ENCODE measurements around the gene STOML2. TPM values are rescaled to one million over a fixed set of nuclear protein-coding genes. Genes with fewer than 3 reads are reported as not detected.

STOML2 gene
- polyA plus RNA-seq, 6 donors from 2014 or later = 82.9 to 215 (median 95.8) TPM

GRCh38 chr9:35103660-35104191 is 795 bp upstream of the STOML2 start:
- H3K4me3 Mint-ChIP-seq = peak overlapping the region; percentile 85 to 98 (median 92)
- H3K9me3 Mint-ChIP-seq = no peaks in the 10 kb centered on the region
- no peak for DNase-seq
- H3K27ac Mint-ChIP-seq = peak overlapping the region; percentile 94 to 100 (median 98)
- ATAC-seq (ENCODE audit: low read depth in 2 of 2) = peak in 1 of 2 donors; percentile 8
- H3K36me3 Mint-ChIP-seq = peaks cover 7 to 12% of the 10 kb centered on the region in 2 donors
- H3K27me3 Mint-ChIP-seq = no peaks in the 10 kb centered on the region
- H3K4me1 Mint-ChIP-seq = peaks cover 21 to 36% (median 32%) of the 10 kb centered on the region in 3 donors

GRCh38 chr9:35102465-35102768 is 514 bp downstream of the STOML2 start:
- Mint-ChIP-seq H3K4me1 (peaks cover 27 to 36% (median 32%) of the 10 kb centered on the region in 3 donors), H3K36me3 (peaks cover 7 to 12% of the 10 kb centered on the region in 2 donors), H3K27me3 (no peaks in the 10 kb centered on the region), H3K9me3 (no peaks in the 10 kb centered on the region), H3K27ac (peak overlapping the region in 5 of 6 donors; percentile 94 to 100 (median 98)), H3K4me3 (peak overlapping the region; percentile 85 to 98 (median 92))
- DNase-seq = no peak
- ATAC-seq (ENCODE audit: low read depth in 2 of 2) = no peak

- peaks cover 7 to 13% of the 10 kb centered on the region in 2 donors for H3K36me3 Mint-ChIP-seq
- ATAC-seq (ENCODE audit: low read depth in 2 of 2) (no peak), DNase-seq (no peak)
- H3K4me1 Mint-ChIP-seq = peaks cover 33 to 60% (median 54%) of the 10 kb centered on the region in 3 donors
- H3K27ac Mint-ChIP-seq = peak overlapping the region in 3 of 6 donors; percentile 19 to 78 (median 32)
- H3K27me3 Mint-ChIP-seq = no peaks in the 10 kb centered on the region
- H3K9me3 Mint-ChIP-seq = no peaks in the 10 kb centered on the region
- peak overlapping the region in 7 of 8 donors; percentile 6 to 86 (median 49) for H3K4me3 Mint-ChIP-seq
Measured at GRCh38 chr9:35097573-35097972, 5.4 kb downstream of the STOML2 start.

- Mint-ChIP-seq H3K4me1 (peaks cover 23 to 50% (median 41%) of the 10 kb centered on the region in 3 donors), H3K4me3 (peak within 1 kb of the TSS; percentile 80 to 94 (median 90)), H3K27me3 (no peaks in the 10 kb centered on the region), H3K9me3 (no peaks in the 10 kb centered on the region), H3K36me3 (peaks cover 7 to 23% of the 10 kb centered on the region in 2 donors), H3K27ac (peak within 1 kb of the TSS; percentile 87 to 98 (median 94))
- ATAC-seq (ENCODE audit: low read depth in 2 of 2) (peak; percentile 90 to 91), DNase-seq (peak; percentile 88)
Measured at GRCh38 chr9:35096035-35096849, 6.7 kb downstream of the STOML2 start, which contains the start of gene PIGO. Gene PIGO, minus strand, starts transcription at chr9:35096591. Its CDS starts 1,026 bp downstream, at chr9:35095565.

- H3K4me3 Mint-ChIP-seq = peak overlapping the region in 1 of 8 donors; percentile 47
- no peak for ATAC-seq (ENCODE audit: low read depth in 2 of 2)
- no peak overlapping the region for H3K27ac Mint-ChIP-seq
- peaks cover 22 to 44% (median 30%) of the 10 kb centered on the region in 3 donors for H3K4me1 Mint-ChIP-seq
- H3K36me3 Mint-ChIP-seq = peaks cover 24 to 28% of the 10 kb centered on the region in 2 donors
- no peak for DNase-seq
- no peaks in the 10 kb centered on the region for H3K27me3 Mint-ChIP-seq
- no peaks in the 10 kb centered on the region for H3K9me3 Mint-ChIP-seq
Measured at GRCh38 chr9:35091536-35091935, 11.4 kb downstream of the STOML2 start.

- DNase-seq (no peak), ATAC-seq (ENCODE audit: low read depth in 2 of 2) (no peak)
- Mint-ChIP-seq H3K4me1 (peaks cover 10 to 23% (median 12%) of the 10 kb centered on the region in 3 donors), H3K36me3 (peaks cover 34 to 36% of the 10 kb centered on the region in 2 donors), H3K4me3 (peak overlapping the region in 1 of 8 donors; percentile 4), H3K27me3 (no peaks in the 10 kb centered on the region), H3K9me3 (no peaks in the 10 kb centered on the region), H3K27ac (peak overlapping the region in 1 of 6 donors; percentile 47)
Measured at GRCh38 chr9:35089434-35089833, 13.5 kb downstream of the STOML2 start.

- ATAC-seq (ENCODE audit: low read depth in 2 of 2) (no peak), DNase-seq (no peak)
- Mint-ChIP-seq H3K36me3 (peaks cover 17 to 25% of the 10 kb centered on the region in 2 donors), H3K27me3 (no peaks in the 10 kb centered on the region), H3K27ac (no peak overlapping the region), H3K4me3 (no peak overlapping the region), H3K4me1 (peaks cover 3 to 8% (median 7%) of the 10 kb centered on the region in 3 donors), H3K9me3 (no peaks in the 10 kb centered on the region)
Measured at GRCh38 chr9:35085078-35085477, 17.9 kb downstream of the STOML2 start.

GRCh38 chr9:35079426-35080341 is 23.2 kb downstream of the STOML2 start, which contains the start of gene FANCG:
Gene FANCG, minus strand, starts transcription at chr9:35079942. Its CDS starts 418 bp downstream, at chr9:35079524.
- peak within 1 kb of the TSS; percentile 47 to 92 (median 67) for H3K27ac Mint-ChIP-seq
- DNase-seq (peak; percentile 79), ATAC-seq (ENCODE audit: low read depth in 2 of 2) (peak; percentile 96)
- no peaks in the 10 kb centered on the region for H3K9me3 Mint-ChIP-seq
- no peaks in the 10 kb centered on the region for H3K36me3 Mint-ChIP-seq
- peaks cover 18 to 27% (median 25%) of the 10 kb centered on the region in 3 donors for H3K4me1 Mint-ChIP-seq
- no peaks in the 10 kb centered on the region for H3K27me3 Mint-ChIP-seq
- peak within 1 kb of the TSS; percentile 88 to 96 (median 95) for H3K4me3 Mint-ChIP-seq

GRCh38 chr9:35079041-35079425 is 23.9 kb downstream of the STOML2 start:
- no peaks in the 10 kb centered on the region for H3K27me3 Mint-ChIP-seq
- no peaks in the 10 kb centered on the region for H3K36me3 Mint-ChIP-seq
- H3K9me3 Mint-ChIP-seq = no peaks in the 10 kb centered on the region
- peak overlapping the region; percentile 88 to 96 (median 95) for H3K4me3 Mint-ChIP-seq
- H3K27ac Mint-ChIP-seq = peak overlapping the region in 3 of 6 donors; percentile 18 to 61 (median 54)
- peaks cover 18 to 29% (median 27%) of the 10 kb centered on the region in 3 donors for H3K4me1 Mint-ChIP-seq
- ATAC-seq (ENCODE audit: low read depth in 2 of 2) = no peak
- DNase-seq = no peak

GRCh38 chr9:35078066-35078465 is 24.9 kb downstream of the STOML2 start:
- H3K9me3 Mint-ChIP-seq = no peaks in the 10 kb centered on the region
- no peak for DNase-seq
- H3K4me3 Mint-ChIP-seq = peak overlapping the region in 7 of 8 donors; percentile 68 to 96 (median 95)
- H3K27me3 Mint-ChIP-seq = no peaks in the 10 kb centered on the region
- no peaks in the 10 kb centered on the region for H3K36me3 Mint-ChIP-seq
- ATAC-seq (ENCODE audit: low read depth in 2 of 2) = no peak
- H3K4me1 Mint-ChIP-seq = peaks cover 19 to 31% (median 30%) of the 10 kb centered on the region in 3 donors
- peak overlapping the region in 1 of 6 donors; percentile 67 for H3K27ac Mint-ChIP-seq

- H3K9me3 Mint-ChIP-seq = peaks cover 0 to 2% (median 0%) of the 10 kb centered on the region in 7 donors
- H3K27ac Mint-ChIP-seq = peak overlapping the region in 1 of 6 donors; percentile 15
- H3K4me1 Mint-ChIP-seq = peaks cover 23 to 36% (median 36%) of the 10 kb centered on the region in 3 donors
- no peaks in the 10 kb centered on the region for H3K36me3 Mint-ChIP-seq
- ATAC-seq (ENCODE audit: low read depth in 2 of 2) (no peak), DNase-seq (no peak)
- H3K4me3 Mint-ChIP-seq = peak overlapping the region in 1 of 8 donors; percentile 88
- H3K27me3 Mint-ChIP-seq = no peaks in the 10 kb centered on the region
Measured at GRCh38 chr9:35076848-35077247, 26.1 kb downstream of the STOML2 start.

GRCh38 chr9:35075358-35075757 is 27.6 kb downstream of the STOML2 start:
- H3K36me3 Mint-ChIP-seq = no peaks in the 10 kb centered on the region
- DNase-seq (no peak), ATAC-seq (ENCODE audit: low read depth in 2 of 2) (no peak)
- H3K4me3 Mint-ChIP-seq = peak overlapping the region in 1 of 8 donors; percentile 50
- peaks cover 29 to 48% (median 40%) of the 10 kb centered on the region in 3 donors for H3K4me1 Mint-ChIP-seq
- no peaks in the 10 kb centered on the region for H3K27me3 Mint-ChIP-seq
- peaks cover 0 to 2% (median 0%) of the 10 kb centered on the region in 7 donors for H3K9me3 Mint-ChIP-seq
- no peak overlapping the region for H3K27ac Mint-ChIP-seq

- ATAC-seq (ENCODE audit: low read depth in 2 of 2) (no peak), DNase-seq (no peak)
- H3K27me3 Mint-ChIP-seq = no peaks in the 10 kb centered on the region
- peaks cover 30 to 48% (median 40%) of the 10 kb centered on the region in 3 donors for H3K4me1 Mint-ChIP-seq
- H3K27ac Mint-ChIP-seq = no peak overlapping the region
- no peaks in the 10 kb centered on the region for H3K36me3 Mint-ChIP-seq
- H3K9me3 Mint-ChIP-seq = peaks cover 0 to 2% (median 0%) of the 10 kb centered on the region in 7 donors
- peak overlapping the region in 2 of 8 donors; percentile 40 to 50 for H3K4me3 Mint-ChIP-seq
Measured at GRCh38 chr9:35074791-35075190, 28.1 kb downstream of the STOML2 start.
